ENCODE results near the gene ZNF740.

- TF ChIP-seq CTCF (IDR thresholded peaks at IDR 0.05), result no peak
- no peak for TF ChIP-seq REST (IDR thresholded peaks at IDR 0.05; ENCODE audit: insufficient read depth in 1 of 2, low read depth in 2 of 2, low read length in 1 of 2)
- TF ChIP-seq POLR2AphosphoS5 (IDR thresholded peaks at IDR 0.05; ENCODE audit: low read depth, low read length), result no peak
- no peak for TF ChIP-seq SIN3A (IDR thresholded peaks at IDR 0.05; ENCODE audit: borderline replicate concordance, insufficient read depth, low read depth, low read length)
These were observed 13.7 kb upstream of the ZNF740 start for GRCh38 chr12:53166837-53167236.

Measured in Panc1 (cell line).